ENCODE results near the gene RGL2.

DNA sequence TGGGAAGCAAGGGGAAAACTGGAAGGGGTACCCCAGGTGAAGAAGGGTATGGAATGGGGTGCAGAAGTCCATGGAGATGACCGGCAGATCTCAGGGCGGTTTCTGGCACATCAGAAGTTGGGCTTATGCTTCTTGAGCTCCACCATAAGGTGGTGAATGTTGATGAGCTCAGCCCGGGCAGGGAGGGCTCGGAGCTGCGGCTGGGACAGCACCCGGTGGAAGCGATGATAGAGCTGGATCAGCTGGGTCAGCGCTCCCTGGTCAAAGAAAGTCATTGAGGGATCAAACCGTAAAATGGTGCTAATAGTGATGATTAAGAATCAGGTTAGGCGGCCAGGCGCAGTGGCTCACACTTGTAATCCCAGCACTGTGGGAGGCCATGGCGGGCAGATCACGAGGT, 48.0 kb downstream of the RGL2 start:
- no peak for TF ChIP-seq POLR2A (IDR thresholded peaks at IDR 0.05; ENCODE audit: low read length)
- no peak for TF ChIP-seq CTCF (IDR thresholded peaks at IDR 0.05)
- TF ChIP-seq CEBPB (IDR thresholded peaks at IDR 0.05), result no peak
- TF ChIP-seq JUN (IDR thresholded peaks at IDR 0.05), result no peak
- TF ChIP-seq, protein P1, sequence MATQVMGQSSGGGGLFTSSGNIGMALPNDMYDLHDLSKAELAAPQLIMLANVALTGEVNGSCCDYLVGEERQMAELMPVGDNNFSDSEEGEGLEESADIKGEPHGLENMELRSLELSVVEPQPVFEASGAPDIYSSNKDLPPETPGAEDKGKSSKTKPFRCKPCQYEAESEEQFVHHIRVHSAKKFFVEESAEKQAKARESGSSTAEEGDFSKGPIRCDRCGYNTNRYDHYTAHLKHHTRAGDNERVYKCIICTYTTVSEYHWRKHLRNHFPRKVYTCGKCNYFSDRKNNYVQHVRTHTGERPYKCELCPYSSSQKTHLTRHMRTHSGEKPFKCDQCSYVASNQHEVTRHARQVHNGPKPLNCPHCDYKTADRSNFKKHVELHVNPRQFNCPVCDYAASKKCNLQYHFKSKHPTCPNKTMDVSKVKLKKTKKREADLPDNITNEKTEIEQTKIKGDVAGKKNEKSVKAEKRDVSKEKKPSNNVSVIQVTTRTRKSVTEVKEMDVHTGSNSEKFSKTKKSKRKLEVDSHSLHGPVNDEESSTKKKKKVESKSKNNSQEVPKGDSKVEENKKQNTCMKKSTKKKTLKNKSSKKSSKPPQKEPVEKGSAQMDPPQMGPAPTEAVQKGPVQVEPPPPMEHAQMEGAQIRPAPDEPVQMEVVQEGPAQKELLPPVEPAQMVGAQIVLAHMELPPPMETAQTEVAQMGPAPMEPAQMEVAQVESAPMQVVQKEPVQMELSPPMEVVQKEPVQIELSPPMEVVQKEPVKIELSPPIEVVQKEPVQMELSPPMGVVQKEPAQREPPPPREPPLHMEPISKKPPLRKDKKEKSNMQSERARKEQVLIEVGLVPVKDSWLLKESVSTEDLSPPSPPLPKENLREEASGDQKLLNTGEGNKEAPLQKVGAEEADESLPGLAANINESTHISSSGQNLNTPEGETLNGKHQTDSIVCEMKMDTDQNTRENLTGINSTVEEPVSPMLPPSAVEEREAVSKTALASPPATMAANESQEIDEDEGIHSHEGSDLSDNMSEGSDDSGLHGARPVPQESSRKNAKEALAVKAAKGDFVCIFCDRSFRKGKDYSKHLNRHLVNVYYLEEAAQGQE (IDR thresholded peaks at IDR 0.05), result no peak
- TF ChIP-seq POLR2AphosphoS2 (conservative IDR thresholded peaks at IDR 0.05; ENCODE audit: low read length), result no peak
- no peak for TF ChIP-seq JUNB (IDR thresholded peaks at IDR 0.05)
- TF ChIP-seq E2F6 (IDR thresholded peaks at IDR 0.05; ENCODE audit: borderline replicate concordance, low read depth), result no peak
- no peak for TF ChIP-seq EP300 (IDR thresholded peaks at IDR 0.05)

Data from A549 (cell line).